Stimulated activated naive CD8-positive, alpha-beta T cell treated with anti-CD3 and anti-CD28 coated beads, Interleukin-15, Interleukin-2, amounts not matched to agents 100 ng/mL and 50 ng/mL, for 24 hours (primary cell): ENCODE data around the gene VTA1.

ENCODE experiments used
- H3K27ac Mint-ChIP-seq: one replicate; pipeline ENCODE4 v1.8.0; 2021; ENCODE audit warnings: mild to moderate bottlenecking, mixed read lengths
- H3K27me3 Mint-ChIP-seq: one replicate; pipeline ENCODE4 v1.8.0; 2021; ENCODE audit warnings: mixed read lengths
- H3K36me3 Mint-ChIP-seq: one replicate; pipeline ENCODE4 v1.8.0; 2021; ENCODE audit warnings: low read depth, mixed read lengths
- H3K4me1 Mint-ChIP-seq: one replicate; pipeline ENCODE4 v1.8.0; 2021; ENCODE audit warnings: low read depth, mixed read lengths
- H3K4me3 Mint-ChIP-seq: one replicate; pipeline ENCODE4 v1.8.0; 2021; ENCODE audit warnings: mild to moderate bottlenecking, mixed read lengths
- H3K9me3 Mint-ChIP-seq: one replicate; pipeline ENCODE4 v1.8.0; 2021; ENCODE audit warnings: mixed read lengths

The VTA1 gene

DNA sequence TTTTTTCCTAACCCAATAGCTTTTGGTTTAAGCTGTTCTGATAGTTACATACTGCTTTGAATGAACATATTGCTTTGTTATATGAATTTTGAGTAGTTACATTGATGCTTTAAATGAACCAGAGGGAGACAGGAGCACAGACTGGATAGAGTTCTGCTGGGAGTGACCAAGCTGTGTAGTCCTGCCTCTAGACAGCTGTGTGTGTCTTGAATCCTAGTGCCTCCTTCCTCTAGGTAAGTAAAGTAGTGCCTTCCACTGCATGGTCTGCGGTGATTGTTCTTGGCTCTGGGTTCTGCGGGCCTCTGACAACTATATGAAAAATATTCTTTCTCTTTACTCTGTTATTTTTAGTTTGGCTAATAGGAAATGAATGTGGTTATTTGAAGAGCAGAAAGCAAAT, 108.7 kb downstream of the VTA1 start:
- Mint-ChIP-seq H3K4me3 (no peak overlapping the region), H3K27ac (no peak overlapping the region), H3K27me3 (no peaks in the 10 kb centered on the region), H3K4me1 (no peaks in the 10 kb centered on the region), H3K36me3 (no peaks in the 10 kb centered on the region), H3K9me3 (no peaks in the 10 kb centered on the region)

GRCh38 chr6:142258305-142258704, 111.2 kb downstream of the VTA1 start:
- no peaks in the 10 kb centered on the region for H3K9me3 Mint-ChIP-seq
- no peak overlapping the region for H3K4me3 Mint-ChIP-seq
- H3K27ac Mint-ChIP-seq, result no peak overlapping the region
- no peaks in the 10 kb centered on the region for H3K36me3 Mint-ChIP-seq
- no peaks in the 10 kb centered on the region for H3K27me3 Mint-ChIP-seq
- H3K4me1 Mint-ChIP-seq, result no peaks in the 10 kb centered on the region

GRCh38 chr6:142258757-142259156, 111.7 kb downstream of the VTA1 start:
- no peaks in the 10 kb centered on the region for H3K27me3 Mint-ChIP-seq
- H3K9me3 Mint-ChIP-seq, result no peaks in the 10 kb centered on the region
- no peaks in the 10 kb centered on the region for H3K4me1 Mint-ChIP-seq
- H3K36me3 Mint-ChIP-seq, result no peaks in the 10 kb centered on the region
- H3K27ac Mint-ChIP-seq, result no peak overlapping the region
- no peak overlapping the region for H3K4me3 Mint-ChIP-seq

DNA sequence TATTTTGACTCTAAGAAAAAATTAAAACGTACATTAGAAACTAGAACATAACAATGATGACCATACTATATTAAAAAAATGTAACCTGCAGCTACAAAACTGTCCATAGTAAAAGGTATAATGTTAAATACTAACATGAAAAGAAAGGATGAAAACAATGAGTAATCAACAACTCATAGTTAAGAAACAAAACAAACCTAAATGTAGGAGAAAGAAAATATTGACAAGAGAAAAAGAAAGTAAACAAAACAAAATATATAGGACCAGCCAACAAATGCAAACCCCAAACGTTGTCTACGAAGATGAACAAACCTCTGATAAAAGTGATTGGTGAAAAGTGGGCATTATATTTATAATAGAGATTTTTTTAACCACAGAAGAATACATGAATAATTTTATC, 113.7 kb downstream of the VTA1 start:
- Mint-ChIP-seq H3K4me1 (no peaks in the 10 kb centered on the region), H3K27me3 (no peaks in the 10 kb centered on the region), H3K9me3 (no peaks in the 10 kb centered on the region), H3K27ac (no peak overlapping the region), H3K36me3 (no peaks in the 10 kb centered on the region), H3K4me3 (no peak overlapping the region)

- no peaks in the 10 kb centered on the region for H3K36me3 Mint-ChIP-seq
- H3K27ac Mint-ChIP-seq, result no peak overlapping the region
- no peaks in the 10 kb centered on the region for H3K27me3 Mint-ChIP-seq
- H3K4me1 Mint-ChIP-seq, result no peaks in the 10 kb centered on the region
- no peak overlapping the region for H3K4me3 Mint-ChIP-seq
- H3K9me3 Mint-ChIP-seq, result no peaks in the 10 kb centered on the region
These were observed 115.2 kb downstream of the VTA1 start for GRCh38 chr6:142262231-142262630.

GRCh38 chr6:142265476-142265875, 118.4 kb downstream of the VTA1 start:
- no peaks in the 10 kb centered on the region for H3K9me3 Mint-ChIP-seq
- H3K27ac Mint-ChIP-seq, result no peak overlapping the region
- no peak overlapping the region for H3K4me3 Mint-ChIP-seq
- no peaks in the 10 kb centered on the region for H3K27me3 Mint-ChIP-seq
- H3K4me1 Mint-ChIP-seq, result no peaks in the 10 kb centered on the region
- no peaks in the 10 kb centered on the region for H3K36me3 Mint-ChIP-seq

DNA sequence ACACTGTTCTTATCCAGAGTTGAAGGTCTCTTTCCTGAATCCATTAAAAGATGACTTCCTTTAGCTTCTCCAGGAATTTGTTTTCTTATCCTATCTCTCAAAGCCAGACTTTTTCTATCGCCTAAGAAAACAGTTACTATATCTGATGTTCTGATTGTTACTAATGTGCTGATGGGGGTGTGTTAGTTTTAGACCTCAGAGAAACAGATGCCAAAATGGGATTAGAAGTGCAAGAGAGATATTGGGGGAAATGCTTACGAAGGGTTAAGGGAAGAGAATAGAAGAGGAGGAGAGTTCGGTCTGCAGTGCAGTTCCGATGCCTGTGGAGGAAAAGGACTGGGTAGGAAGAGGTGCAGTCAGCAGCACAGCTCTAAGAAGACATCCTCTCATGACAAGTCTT, 119.0 kb downstream of the VTA1 start:
- Mint-ChIP-seq H3K4me1 (no peaks in the 10 kb centered on the region), H3K27me3 (no peaks in the 10 kb centered on the region), H3K27ac (no peak overlapping the region), H3K36me3 (no peaks in the 10 kb centered on the region), H3K4me3 (no peak overlapping the region), H3K9me3 (no peaks in the 10 kb centered on the region)

DNA sequence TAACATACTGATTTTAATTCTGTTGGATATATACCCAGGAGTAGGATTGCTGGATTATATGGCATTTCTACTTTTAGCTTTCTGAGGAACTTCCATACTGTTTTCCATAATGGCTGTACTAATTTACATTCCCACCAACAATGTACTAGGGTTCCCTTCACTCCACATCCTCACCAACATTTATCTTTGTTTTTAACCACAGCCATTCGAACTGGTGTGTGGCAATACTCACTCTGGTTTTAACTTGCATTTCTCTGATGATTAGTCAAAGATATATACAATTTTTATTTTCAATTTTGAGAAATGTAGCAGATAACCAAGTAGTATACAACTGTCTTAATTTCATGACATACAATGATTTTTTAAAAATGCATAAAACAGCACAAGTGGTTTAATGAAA, 124.4 kb downstream of the VTA1 start:
- Mint-ChIP-seq H3K4me1 (no peaks in the 10 kb centered on the region), H3K9me3 (no peaks in the 10 kb centered on the region), H3K27ac (no peak overlapping the region), H3K4me3 (no peak overlapping the region), H3K27me3 (peaks cover 9% of the 10 kb centered on the region), H3K36me3 (no peaks in the 10 kb centered on the region)
